Neural progenitor cell (in vitro differentiated cells): ENCODE measurements around the gene DOLK.

Experiments used
- CTCF ChIP-seq: fragments of 200-600 bp; sonication (generic); IDR thresholded peaks from 2 replicates; pipeline ENCODE4 v1.5.1; 2017; ENCODE audit warnings: antibody characterized with exemption, mild to moderate bottlenecking
- EZH2 ChIP-seq: fragments of 200-600 bp; sonication (generic); IDR thresholded peaks from 2 replicates; pipeline ENCODE4 v1.6.1; 2017; ENCODE audit warnings: antibody characterized with exemption, mild to moderate bottlenecking, moderate library complexity

- TF ChIP-seq CTCF (no peak), EZH2 (no peak)
Observed at GRCh38 chr9:128933731-128934130, 13.7 kb downstream of the DOLK start.
